Neural crest cell (in vitro differentiated cells): ENCODE data around the gene DNPEP. TPM values are rescaled to one million over a fixed set of nuclear protein-coding genes. Genes with fewer than 3 reads are reported as not detected.
A peak's percentile ranks its signal among the peaks of the same experiment; 100 is the strongest.
"Not testable (repeated sequence)": the region's sequence is repeated elsewhere in the genome, so short reads cannot be mapped to it uniquely, and the experiment has no call there.

Experiments used
- DNase-seq: peaks from one replicate; pipeline ENCODE4 v3.0.0; 2021; ENCODE audit warnings: low read depth, mixed read lengths, low spot score
- H3K27ac Mint-ChIP-seq: one replicate; pipeline ENCODE4 v1.8.0; 2021; ENCODE audit warnings: mild to moderate bottlenecking, mixed read lengths; ENCODE audit not compliant: unreplicated experiment
- H3K27me3 Mint-ChIP-seq: 2 replicates; pipeline ENCODE4 v1.8.0; 2021; ENCODE audit warnings: low read depth, mild to moderate bottlenecking, mixed read lengths
- H3K36me3 Mint-ChIP-seq: 2 replicates; pipeline ENCODE4 v1.8.0; 2021; ENCODE audit warnings: low read depth, mild to moderate bottlenecking, mixed read lengths
- H3K4me1 Mint-ChIP-seq: 2 replicates; pipeline ENCODE4 v1.8.0; 2021; ENCODE audit warnings: mixed read lengths
- H3K4me3 Mint-ChIP-seq: one replicate; pipeline ENCODE4 v1.8.0; 2021; ENCODE audit warnings: mild to moderate bottlenecking, mixed read lengths
- H3K9me3 Mint-ChIP-seq: 2 replicates; pipeline ENCODE4 v1.8.0; 2021; ENCODE audit warnings: mixed read lengths
- total RNA-seq: library from RNA; stranded (reverse); gene quantifications from 2 replicates; pipeline ENCODE4 v1.2.1, GENCODE V29; 2021
- TF ChIP-seq, protein P1 (sequence below): fragments of 200-600 bp; sonication (generic); conservative IDR thresholded peaks from 2 replicates; pipeline ENCODE4 v1.5.0; 2021; ENCODE audit warnings: antibody characterized with exemption, mild to moderate bottlenecking

DNPEP gene
- total RNA-seq, 1 donor from 2014 or later, result 36.9 TPM

GRCh38 chr2:219396863-219397457 is 9.2 kb upstream of the DNPEP start:
- Mint-ChIP-seq H3K36me3 (no peaks in the 10 kb centered on the region), H3K27me3 (peaks cover 2% of the 10 kb centered on the region), H3K4me3 (no peak overlapping the region), H3K27ac (no peak overlapping the region), H3K4me1 (peaks cover 10% of the 10 kb centered on the region), H3K9me3 (no peaks in the 10 kb centered on the region)
- TF ChIP-seq, protein P1, sequence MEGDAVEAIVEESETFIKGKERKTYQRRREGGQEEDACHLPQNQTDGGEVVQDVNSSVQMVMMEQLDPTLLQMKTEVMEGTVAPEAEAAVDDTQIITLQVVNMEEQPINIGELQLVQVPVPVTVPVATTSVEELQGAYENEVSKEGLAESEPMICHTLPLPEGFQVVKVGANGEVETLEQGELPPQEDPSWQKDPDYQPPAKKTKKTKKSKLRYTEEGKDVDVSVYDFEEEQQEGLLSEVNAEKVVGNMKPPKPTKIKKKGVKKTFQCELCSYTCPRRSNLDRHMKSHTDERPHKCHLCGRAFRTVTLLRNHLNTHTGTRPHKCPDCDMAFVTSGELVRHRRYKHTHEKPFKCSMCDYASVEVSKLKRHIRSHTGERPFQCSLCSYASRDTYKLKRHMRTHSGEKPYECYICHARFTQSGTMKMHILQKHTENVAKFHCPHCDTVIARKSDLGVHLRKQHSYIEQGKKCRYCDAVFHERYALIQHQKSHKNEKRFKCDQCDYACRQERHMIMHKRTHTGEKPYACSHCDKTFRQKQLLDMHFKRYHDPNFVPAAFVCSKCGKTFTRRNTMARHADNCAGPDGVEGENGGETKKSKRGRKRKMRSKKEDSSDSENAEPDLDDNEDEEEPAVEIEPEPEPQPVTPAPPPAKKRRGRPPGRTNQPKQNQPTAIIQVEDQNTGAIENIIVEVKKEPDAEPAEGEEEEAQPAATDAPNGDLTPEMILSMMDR, result no peak
- no peak for DNase-seq

GRCh38 chr2:219395609-219396008 is 7.9 kb upstream of the DNPEP start:
- TF ChIP-seq, protein P1, result no peak
- Mint-ChIP-seq H3K4me3 (no peak overlapping the region), H3K4me1 (peaks cover 9% of the 10 kb centered on the region), H3K36me3 (no peaks in the 10 kb centered on the region), H3K27ac (no peak overlapping the region), H3K9me3 (no peaks in the 10 kb centered on the region), H3K27me3 (peaks cover 2% of the 10 kb centered on the region)
- no peak for DNase-seq

DNA sequence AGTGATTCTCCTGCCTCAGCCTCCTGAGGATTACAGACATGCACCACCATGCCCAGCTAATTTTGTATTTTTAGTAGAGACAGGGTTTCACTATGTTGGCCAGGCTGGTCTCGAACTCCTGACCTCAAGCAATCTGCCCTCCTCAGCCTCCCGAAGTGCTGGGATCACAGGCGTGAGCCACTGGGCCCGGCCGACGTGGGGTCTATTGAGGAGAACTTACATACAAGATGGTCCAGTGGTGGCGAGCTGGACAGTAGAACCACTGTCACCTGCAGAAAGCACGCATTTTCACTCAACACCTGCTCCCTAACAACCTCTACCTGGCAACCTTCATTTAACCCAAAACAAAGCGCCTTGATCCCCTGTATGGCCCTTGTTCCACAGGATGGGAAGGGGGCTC is 7.3 kb upstream of the DNPEP start:
- not testable (repeated sequence) for H3K27ac Mint-ChIP-seq, H3K9me3 Mint-ChIP-seq, DNase-seq, H3K27me3 Mint-ChIP-seq, H3K4me1 Mint-ChIP-seq, H3K36me3 Mint-ChIP-seq, H3K4me3 Mint-ChIP-seq

- Mint-ChIP-seq H3K27me3 (peaks cover 2% of the 10 kb centered on the region), H3K4me1 (peaks cover 7% of the 10 kb centered on the region), H3K27ac (no peak overlapping the region), H3K9me3 (no peaks in the 10 kb centered on the region), H3K36me3 (no peaks in the 10 kb centered on the region), H3K4me3 (no peak overlapping the region)
- DNase-seq, result no peak
- TF ChIP-seq, protein P1, result no peak
These were observed 5.0 kb upstream of the DNPEP start for GRCh38 chr2:219392754-219393153.

DNA sequence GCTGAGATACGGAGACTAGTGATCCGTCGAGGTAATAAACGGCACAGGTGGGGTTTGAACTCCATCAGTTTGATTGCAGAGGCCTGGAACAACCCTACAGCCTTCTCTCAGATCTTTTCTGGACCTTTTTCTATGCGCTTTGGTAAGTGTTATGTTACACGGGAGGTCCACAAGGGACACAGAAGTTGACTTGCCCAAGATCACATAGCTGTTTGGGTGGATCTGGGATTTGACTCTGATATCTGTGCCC is 1.1 kb upstream of the DNPEP start:
- peak overlapping the region; percentile 84 for H3K4me3 Mint-ChIP-seq
- H3K9me3 Mint-ChIP-seq, result no peaks in the 10 kb centered on the region
- TF ChIP-seq, protein P1, result no peak
- no peak overlapping the region for H3K27ac Mint-ChIP-seq
- peaks cover under 1% of the 10 kb centered on the region for H3K36me3 Mint-ChIP-seq
- peaks cover 2% of the 10 kb centered on the region for H3K27me3 Mint-ChIP-seq
- no peak for DNase-seq
- H3K4me1 Mint-ChIP-seq, result peaks cover 14% of the 10 kb centered on the region

- H3K36me3 Mint-ChIP-seq, result peaks cover 6% of the 10 kb centered on the region
- H3K27ac Mint-ChIP-seq, result no peak overlapping the region
- peaks cover 2% of the 10 kb centered on the region for H3K27me3 Mint-ChIP-seq
- H3K9me3 Mint-ChIP-seq, result no peaks in the 10 kb centered on the region
- TF ChIP-seq, protein P1, result peak; percentile 65
- peaks cover 14% of the 10 kb centered on the region for H3K4me1 Mint-ChIP-seq
- H3K4me3 Mint-ChIP-seq, result peak overlapping the region; percentile 84
- peak; percentile 96 for DNase-seq
These were observed 602 bp upstream of the DNPEP start for GRCh38 chr2:219388121-219388906.
